Adrenal gland (tissue), 19 donors: ENCODE measurements around the gene FAM120B. TPM values are rescaled to one million over a fixed set of nuclear protein-coding genes. Genes with fewer than 3 reads are reported as not detected.
A peak's percentile ranks its signal among the peaks of the same experiment; 100 is the strongest.

ENCODE experiments used
- DNase-seq, 7 donors: peaks; one replicate each; pipeline ENCODE4 v3.0.0-alpha.2; 2019 to 2020
- H3K27ac ChIP-seq, 5 donors: fragments of 200-600 bp; sonication (generic) in 4 of 5; 1 replicate in 3 of 5; 2 replicates in 2 of 5; pipeline versions ENCODE4 v1.5.1 to v1.8.0; 2016 to 2020; ENCODE audit warnings: mild to moderate bottlenecking in 1 of 5
- H3K27me3 ChIP-seq: fragments of 200-600 bp; 2 replicates; pipeline ENCODE4 v1.8.0; 2021
- H3K36me3 ChIP-seq, 2 donors: fragments of 200-600 bp; replicated peaks in 1 of 2; 1 replicate in 1 of 2; 2 replicates in 1 of 2; pipeline versions ENCODE4 v1.5.1 to v1.8.0; 2018 to 2022
- H3K4me1 ChIP-seq, 2 donors: fragments of 200-600 bp; replicated peaks in 1 of 2; 1 replicate in 1 of 2; 2 replicates in 1 of 2; pipeline versions ENCODE4 v1.5.1 to v1.8.0; 2018 to 2021
- H3K4me3 ChIP-seq, 4 donors: fragments of 200-600 bp; sonication (generic) in 3 of 4; one replicate each; pipeline ENCODE4 v1.5.1; 2016 to 2018
- H3K9me3 ChIP-seq, 3 donors: fragments of 200-600 bp; sonication (generic) in 1 of 3; replicated peaks in 1 of 3; 1 replicate in 2 of 3; 2 replicates in 1 of 3; pipeline versions ENCODE4 v1.5.1 to v1.8.0; 2016 to 2021
- POLR2A ChIP-seq, 2 donors: fragments of 450-650 bp; IDR thresholded peaks; one replicate each; pipeline ENCODE4 v1.6.1; 2017; ENCODE audit warnings: antibody characterized with exemption in 2 of 2, mild to moderate bottlenecking in 2 of 2, moderate library complexity in 1 of 2
- WGBS, 4 donors: extraction: QIAGEN DNeasy Blood & Tissue Kit in 2 of 4; methylation state at CpG; one replicate each; pipeline versions ENCODE4 v1.1.5 to v1.1.7; 2013 to 2017; 5-methylcytosine and 5-hydroxymethylcytosine counted together
- intact Hi-C, 2 donors: fragments of 100-400 bp; cut with DNase I; formaldehyde crosslinking; loops; one replicate each; pipeline versions ENCODE4 v1.14.1 to v1.15.0; 2022 to 2023
- long read RNA-seq, 10 donors: library from polyadenylated mRNA in 3 of 10; unstranded in 2 of 10; stranded (forward) in 1 of 10; transcript quantifications; one replicate each; pipeline ENCODE4 v2.0.0 and lab custom pipeline, GENCODE V29; 2021 to 2026
- polyA plus RNA-seq, 3 donors: library from polyadenylated mRNA; stranded (reverse); fragments of 200-250 nt in 2 of 3; fragments of 350-450 nt in 1 of 3; fragmentation: Illumina TruSeq in 1 of 3; extraction: RNeasy Lipid Tissue Mini Kit (QIAGEN cat#74804) in 1 of 3; gene quantifications; one replicate each; pipeline ENCODE4 v1.2.3, GENCODE V29; 2013 to 2014
- total RNA-seq, 9 donors: library from RNA; depleted of rRNA in 4 of 9; stranded (reverse); fragments of >200 nt in 4 of 9; fragments of 120-200 nt in 1 of 9; fragmentation: NEBNext Ultra II Directional in 1 of 9; extraction: Animal tissue kit (Norgen Biotek cat#: 25700) in 1 of 9; gene quantifications; one replicate each; pipeline versions ENCODE4 v1.1.0 to v1.2.4, GENCODE V29; 2013 to 2023
- TF ChIP-seq, protein P1 (sequence below), 6 experiments: fragments of 450-650 bp in 4 of 6; fragments of 200-600 bp in 2 of 6; sonication (generic) in 1 of 6; IDR thresholded peaks; 1 replicate in 5 of 6; 2 replicates in 1 of 6; pipeline versions ENCODE4 v1.5.1 to v1.8.0; 2016 to 2021; ENCODE audit warnings: antibody characterized with exemption in 6 of 6, mild to moderate bottlenecking in 2 of 6, moderate library complexity in 1 of 6
- donor health status: healthy with polysubstance abuse.
- donor health status: Bipolar disorder and iron deficiency.
- donor health status: DM: yes; HTN: yes; CAD: no.
- donor health status: DM: no; HTN: no; CAD: no.
- donor health status: DM: no; HTN: no; CAD: no.
- donor health status: DM: yes; HTN: yes; CAD: no.

Gene FAM120B, protein sequence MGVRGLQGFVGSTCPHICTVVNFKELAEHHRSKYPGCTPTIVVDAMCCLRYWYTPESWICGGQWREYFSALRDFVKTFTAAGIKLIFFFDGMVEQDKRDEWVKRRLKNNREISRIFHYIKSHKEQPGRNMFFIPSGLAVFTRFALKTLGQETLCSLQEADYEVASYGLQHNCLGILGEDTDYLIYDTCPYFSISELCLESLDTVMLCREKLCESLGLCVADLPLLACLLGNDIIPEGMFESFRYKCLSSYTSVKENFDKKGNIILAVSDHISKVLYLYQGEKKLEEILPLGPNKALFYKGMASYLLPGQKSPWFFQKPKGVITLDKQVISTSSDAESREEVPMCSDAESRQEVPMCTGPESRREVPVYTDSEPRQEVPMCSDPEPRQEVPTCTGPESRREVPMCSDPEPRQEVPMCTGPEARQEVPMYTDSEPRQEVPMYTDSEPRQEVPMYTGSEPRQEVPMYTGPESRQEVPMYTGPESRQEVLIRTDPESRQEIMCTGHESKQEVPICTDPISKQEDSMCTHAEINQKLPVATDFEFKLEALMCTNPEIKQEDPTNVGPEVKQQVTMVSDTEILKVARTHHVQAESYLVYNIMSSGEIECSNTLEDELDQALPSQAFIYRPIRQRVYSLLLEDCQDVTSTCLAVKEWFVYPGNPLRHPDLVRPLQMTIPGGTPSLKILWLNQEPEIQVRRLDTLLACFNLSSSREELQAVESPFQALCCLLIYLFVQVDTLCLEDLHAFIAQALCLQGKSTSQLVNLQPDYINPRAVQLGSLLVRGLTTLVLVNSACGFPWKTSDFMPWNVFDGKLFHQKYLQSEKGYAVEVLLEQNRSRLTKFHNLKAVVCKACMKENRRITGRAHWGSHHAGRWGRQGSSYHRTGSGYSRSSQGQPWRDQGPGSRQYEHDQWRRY
- total RNA-seq (10 to 100 TPM; 18.6 to 34.9 (median 31.1) TPM), polyA plus RNA-seq (10 to 100 TPM; 12.4 to 42.0 (median 15.0) TPM)
- long read RNA-seq, donor 1, full-length matches to known transcripts, result 1 of 13 reads
- long read RNA-seq, donor 1, partial matches to known transcripts, result 12 of 13 reads
- long read RNA-seq, donor 1, other reads (novel, unspliced or antisense), result 0 of 13 reads
- long read RNA-seq, donor 2, full-length matches to known transcripts, result 4 of 9 reads
- long read RNA-seq, donor 2, partial matches to known transcripts, result 5 of 9 reads
- long read RNA-seq, donor 2, other reads (novel, unspliced or antisense), result 0 of 9 reads
- long read RNA-seq, donor 3, full-length matches to known transcripts, result 6 of 14 reads
- long read RNA-seq, donor 3, partial matches to known transcripts, result 8 of 14 reads
- long read RNA-seq, donor 3, other reads (novel, unspliced or antisense), result 0 of 14 reads
- long read RNA-seq, donor 4, full-length matches to known transcripts, result 6 of 15 reads
- long read RNA-seq, donor 4, partial matches to known transcripts, result 6 of 15 reads
- long read RNA-seq, donor 4, other reads (novel, unspliced or antisense), result 3 of 15 reads
- long read RNA-seq, donor 5, full-length matches to known transcripts, result 13 of 28 reads
- long read RNA-seq, donor 5, partial matches to known transcripts, result 5 of 28 reads
- long read RNA-seq, donor 5, other reads (novel, unspliced or antisense), result 10 of 28 reads
- long read RNA-seq, donor 6, full-length matches to known transcripts, result 9 of 17 reads
- long read RNA-seq, donor 6, partial matches to known transcripts, result 2 of 17 reads
- long read RNA-seq, donor 6, other reads (novel, unspliced or antisense), result 6 of 17 reads
- long read RNA-seq, donor 7, full-length matches to known transcripts, result 3 of 19 reads
- long read RNA-seq, donor 7, partial matches to known transcripts, result 16 of 19 reads
- long read RNA-seq, donor 7, other reads (novel, unspliced or antisense), result 0 of 19 reads
- long read RNA-seq, donor 8, full-length matches to known transcripts, result 8 of 25 reads
- long read RNA-seq, donor 8, partial matches to known transcripts, result 17 of 25 reads
- long read RNA-seq, donor 8, other reads (novel, unspliced or antisense), result 0 of 25 reads
- long read RNA-seq, donor 9, full-length matches to known transcripts, result 4 of 9 reads
- long read RNA-seq, donor 9, partial matches to known transcripts, result 5 of 9 reads
- long read RNA-seq, donor 9, other reads (novel, unspliced or antisense), result 0 of 9 reads
- long read RNA-seq, donor 10, full-length matches to known transcripts, result 4 of 16 reads
- long read RNA-seq, donor 10, partial matches to known transcripts, result 12 of 16 reads
- long read RNA-seq, donor 10, other reads (novel, unspliced or antisense), result 0 of 16 reads

DNA sequence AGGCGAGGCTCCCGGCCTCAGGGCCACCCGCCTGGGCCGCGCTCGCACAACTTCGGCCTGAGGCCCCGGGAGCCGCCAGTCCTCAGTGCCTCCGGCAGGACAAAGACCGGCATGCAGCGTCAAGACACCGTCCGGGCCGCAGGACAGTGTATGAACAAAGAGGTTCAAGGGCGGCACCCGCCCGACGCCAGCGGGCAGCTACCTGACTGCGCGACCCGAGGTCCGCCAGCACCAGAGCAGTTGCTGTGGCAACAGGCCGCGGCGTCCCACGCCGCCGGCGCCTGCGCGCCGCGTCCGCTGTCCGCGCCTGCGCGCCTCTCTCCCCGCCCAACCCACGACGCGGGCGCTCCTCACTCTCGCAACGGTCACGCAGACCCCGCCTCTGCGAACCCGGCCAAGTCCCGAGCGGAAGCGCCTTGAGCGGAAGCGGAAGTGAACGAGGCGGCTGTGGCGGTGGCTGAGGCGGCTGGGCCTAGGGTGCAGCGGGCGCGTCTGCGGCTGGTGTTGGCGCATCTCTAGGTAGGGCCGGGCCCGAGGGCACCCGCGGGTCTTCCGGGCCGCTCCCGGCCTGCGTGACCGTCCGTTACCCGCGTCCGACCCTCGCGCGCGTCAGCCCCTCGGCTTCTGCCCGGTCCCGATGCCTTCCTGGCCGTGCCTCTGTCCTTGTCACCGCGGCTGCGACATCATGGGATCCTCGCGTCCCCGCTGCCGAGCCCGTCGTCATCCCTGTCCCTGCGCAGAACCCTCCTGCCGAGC lies at the start of gene FAM120B:
Gene FAM120B (plus strand): TSS at position 435 of the 756 bp plus-strand sequence. CDS start 10,633 bp downstream, outside the sequence.
- WGBS, 4 donors, result 0% methylated on average over 7 to 97 of the region's 97 CpGs
- H3K36me3 ChIP-seq, result no peaks in the 10 kb centered on the region
- peak within 1 kb of the TSS; percentile 73 to 84 (median 78) for H3K4me3 ChIP-seq
- TF ChIP-seq, protein P1, sequence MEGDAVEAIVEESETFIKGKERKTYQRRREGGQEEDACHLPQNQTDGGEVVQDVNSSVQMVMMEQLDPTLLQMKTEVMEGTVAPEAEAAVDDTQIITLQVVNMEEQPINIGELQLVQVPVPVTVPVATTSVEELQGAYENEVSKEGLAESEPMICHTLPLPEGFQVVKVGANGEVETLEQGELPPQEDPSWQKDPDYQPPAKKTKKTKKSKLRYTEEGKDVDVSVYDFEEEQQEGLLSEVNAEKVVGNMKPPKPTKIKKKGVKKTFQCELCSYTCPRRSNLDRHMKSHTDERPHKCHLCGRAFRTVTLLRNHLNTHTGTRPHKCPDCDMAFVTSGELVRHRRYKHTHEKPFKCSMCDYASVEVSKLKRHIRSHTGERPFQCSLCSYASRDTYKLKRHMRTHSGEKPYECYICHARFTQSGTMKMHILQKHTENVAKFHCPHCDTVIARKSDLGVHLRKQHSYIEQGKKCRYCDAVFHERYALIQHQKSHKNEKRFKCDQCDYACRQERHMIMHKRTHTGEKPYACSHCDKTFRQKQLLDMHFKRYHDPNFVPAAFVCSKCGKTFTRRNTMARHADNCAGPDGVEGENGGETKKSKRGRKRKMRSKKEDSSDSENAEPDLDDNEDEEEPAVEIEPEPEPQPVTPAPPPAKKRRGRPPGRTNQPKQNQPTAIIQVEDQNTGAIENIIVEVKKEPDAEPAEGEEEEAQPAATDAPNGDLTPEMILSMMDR (IDR thresholded peaks at IDR 0.05), result no peak
- peak; percentile 91 to 96 for TF ChIP-seq POLR2A (IDR thresholded peaks at IDR 0.05)
- H3K27ac ChIP-seq, result peak within 1 kb of the TSS; percentile 43 to 98 (median 91)
- no peaks in the 10 kb centered on the region for H3K9me3 ChIP-seq
- H3K27me3 ChIP-seq, result no peaks in the 10 kb centered on the region
- H3K4me1 ChIP-seq, result peaks cover 23 to 43% of the 10 kb centered on the region in 2 donors
- intact Hi-C loops, result no loop called here
- peak; percentile 97 to 98 (median 97) for DNase-seq

DNA sequence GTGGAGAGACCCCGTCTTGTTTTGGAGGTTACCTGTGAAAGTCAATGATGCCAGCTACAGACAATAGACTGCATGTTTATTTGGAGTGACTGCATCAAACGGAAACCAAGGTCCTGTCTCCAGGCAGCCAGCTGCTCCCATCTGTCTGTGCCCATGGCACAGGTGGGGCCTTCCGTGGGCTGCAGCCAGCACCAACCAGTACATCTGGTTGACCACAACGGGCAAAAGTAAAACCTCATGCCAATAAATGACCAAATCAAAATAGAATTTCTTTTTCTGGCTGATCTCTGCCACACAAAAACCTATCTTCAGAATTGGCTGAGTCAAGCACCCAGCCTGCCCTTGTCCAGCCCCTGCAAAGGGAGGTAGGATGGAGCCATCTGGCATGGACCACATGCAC lies 49.2 kb upstream of the FAM120B start:
- Histone ChIP-seq H3K27ac (no peak overlapping the region), H3K4me3 (no peak overlapping the region), H3K4me1 (no peaks in the 10 kb centered on the region), H3K9me3 (no peaks in the 10 kb centered on the region), H3K27me3 (no peaks in the 10 kb centered on the region), H3K36me3 (no peaks in the 10 kb centered on the region)
- no peak for TF ChIP-seq POLR2A (IDR thresholded peaks at IDR 0.05)
- TF ChIP-seq, protein P1 (IDR thresholded peaks at IDR 0.05), result no peak
- WGBS, 4 donors, result 81 to 90% (median 85%) methylated on average over 4 of the region's 4 CpGs
- intact Hi-C loops, result no loop called here
- DNase-seq, result no peak

DNA sequence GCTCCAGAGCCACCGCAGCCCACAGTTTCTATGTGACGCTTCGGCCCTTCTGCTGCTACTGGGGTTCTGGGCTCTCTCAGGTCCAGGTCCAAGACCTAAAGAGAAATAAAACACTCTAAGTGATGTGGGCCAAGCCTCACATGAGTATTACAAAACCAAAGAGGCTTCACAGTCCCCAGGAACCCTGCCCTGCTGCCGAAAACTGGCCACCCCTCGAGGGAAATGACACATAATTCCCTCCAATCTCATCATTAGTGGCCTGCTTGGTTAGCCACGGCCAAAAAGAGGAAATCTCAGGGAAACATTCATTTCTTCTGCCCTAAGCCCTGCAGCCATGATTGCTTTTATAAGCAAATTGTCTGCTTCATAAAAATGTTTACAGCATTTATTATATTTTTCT lies 48.2 kb upstream of the FAM120B start:
- H3K4me1 ChIP-seq, result no peaks in the 10 kb centered on the region
- H3K4me3 ChIP-seq, result no peak overlapping the region
- intact Hi-C loops, result no loop called here
- TF ChIP-seq, protein P1 (IDR thresholded peaks at IDR 0.05), result no peak
- no peak for TF ChIP-seq POLR2A (IDR thresholded peaks at IDR 0.05)
- no peak for DNase-seq
- no peaks in the 10 kb centered on the region for H3K27me3 ChIP-seq
- H3K9me3 ChIP-seq, result no peaks in the 10 kb centered on the region
- H3K36me3 ChIP-seq, result no peaks in the 10 kb centered on the region
- WGBS, 4 donors, result 85 to 89% (median 86%) methylated on average over 6 of the region's 6 CpGs
- H3K27ac ChIP-seq, result no peak overlapping the region
